GF-D8 (cell line): ENCODE data around the gene PFAS.

Source experiments
- DNase-seq: peaks from one replicate; lab custom pipeline; 2025; lab: John Stamatoyannopoulos, UW

PFAS gene

GRCh38 chr17:8310601-8311123 lies 61.6 kb downstream of the PFAS start:
- no peak for DNase-seq

GRCh38 chr17:8311131-8311790 lies 62.2 kb downstream of the PFAS start:
- DNase-seq = no peak

DNA sequence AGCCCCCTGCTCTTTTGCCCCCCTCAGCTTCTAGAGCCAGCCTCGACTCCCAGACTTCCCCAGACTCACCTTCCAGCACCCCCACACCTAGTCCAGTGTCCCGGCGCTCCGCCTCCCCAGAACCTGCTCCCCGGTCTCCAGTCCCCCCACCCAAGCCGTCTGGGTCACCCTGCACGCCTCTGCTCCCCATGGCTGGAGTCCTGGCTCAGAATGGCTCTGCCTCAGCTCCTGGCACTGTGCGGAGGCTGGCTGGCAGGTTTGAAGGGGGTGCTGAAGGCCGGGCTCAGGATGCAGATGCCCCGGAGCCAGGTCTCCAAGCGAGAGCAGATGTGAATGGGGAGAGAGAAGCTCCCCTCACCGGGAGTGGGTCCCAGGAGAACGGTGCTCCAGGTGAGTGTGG lies 63.2 kb downstream of the PFAS start:
- DNase-seq = no peak

DNA sequence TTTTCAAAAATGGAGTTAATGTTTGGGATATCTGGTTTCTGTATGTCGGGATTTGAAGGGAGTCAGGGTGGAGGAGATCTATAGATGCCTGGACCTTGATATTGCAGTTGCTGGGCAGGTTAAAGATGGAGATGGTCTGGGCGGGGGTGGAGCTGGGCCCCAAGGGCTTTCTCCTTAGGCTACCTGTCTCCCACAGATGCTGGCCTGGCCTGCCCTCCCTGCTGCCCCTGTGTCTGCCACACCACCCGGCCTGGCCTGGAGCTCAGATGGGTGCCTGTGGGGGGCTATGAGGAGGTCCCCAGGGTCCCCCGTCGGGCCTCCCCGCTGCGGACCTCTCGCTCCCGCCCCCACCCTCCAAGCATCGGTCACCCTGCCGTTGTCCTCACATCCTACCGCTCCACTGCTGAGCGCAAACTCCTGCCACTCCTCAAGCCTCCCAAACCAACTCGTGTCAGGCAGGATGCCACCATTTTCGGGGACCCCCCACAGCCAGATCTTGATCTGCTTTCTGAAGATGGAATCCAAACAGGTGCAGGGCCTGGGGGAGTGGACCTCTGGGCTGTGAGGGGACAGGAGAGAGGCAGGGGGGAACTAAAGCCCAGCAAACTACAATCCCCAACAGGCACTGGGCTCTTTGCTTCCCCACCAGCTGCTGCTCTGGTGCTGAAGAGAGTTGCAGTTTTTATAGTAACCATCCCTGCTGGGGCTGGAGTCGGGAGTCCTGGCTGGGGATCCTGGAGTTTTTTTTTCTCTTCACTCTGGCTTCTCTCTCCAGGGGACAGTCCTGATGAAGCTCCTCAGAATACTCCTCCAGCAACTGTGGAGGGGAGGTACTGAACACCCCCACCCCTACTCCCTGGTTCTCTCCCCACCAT lies 63.9 kb downstream of the PFAS start:
- no peak for DNase-seq

GRCh38 chr17:8314797-8315763 lies 66.0 kb downstream of the PFAS start:
- DNase-seq = no peak

DNA sequence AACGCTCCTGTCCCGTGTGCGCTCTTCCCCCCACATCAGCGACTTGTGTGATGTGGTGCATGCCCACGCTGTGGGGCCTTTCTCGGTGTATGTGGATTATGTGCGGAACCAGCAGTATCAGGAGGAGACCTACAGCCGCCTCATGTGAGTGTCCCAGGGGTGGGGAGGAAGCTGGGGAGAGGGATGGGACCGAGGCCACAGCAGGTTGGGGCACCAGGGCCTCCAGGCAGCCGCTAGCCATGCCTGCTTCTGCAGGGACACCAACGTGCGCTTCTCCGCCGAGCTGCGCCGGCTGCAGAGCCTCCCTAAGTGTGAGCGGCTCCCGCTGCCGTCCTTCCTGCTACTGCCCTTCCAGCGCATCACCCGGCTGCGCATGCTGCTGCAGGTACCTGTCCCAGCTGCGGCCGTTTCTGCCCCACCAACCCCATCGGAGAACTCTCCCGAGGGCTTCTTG lies 66.7 kb downstream of the PFAS start:
- no peak for DNase-seq

GRCh38 chr17:8318010-8318935 lies 69.2 kb downstream of the PFAS start:
- DNase-seq = no peak
